SK-N-SH (cell line): ENCODE results near the gene UBAC2. TPM values are rescaled to one million over a fixed set of nuclear protein-coding genes. Genes with fewer than 3 reads are reported as not detected.

Experiments used
- CTCF ChIA-PET: fragments of 300-600, 350-600 bp; formaldehyde crosslinking; extraction: SDS; loops from one replicate; lab custom pipeline; 2021; lab: Yijun Ruan, JAX
- POLR2A ChIA-PET: fragments of 350-600 bp; sonication (Branson Sonifier 250); formaldehyde crosslinking; extraction: SDS; loops from one replicate; lab custom pipeline; 2020; ENCODE audit warnings: antibody characterized with exemption, inconsistent platforms; lab: Yijun Ruan, JAX
- DNase-seq: peaks from one replicate; pipeline ENCODE4 v3.0.0; 2012
- H2AFZ ChIP-seq: fragments of 200-600 bp; sonication (generic); 2 replicates; pipeline ENCODE4 v1.8.1; 2016; ENCODE audit warnings: antibody characterized with exemption, mild to moderate bottlenecking, low read depth
- H3F3A ChIP-seq: fragments of 200-600 bp; sonication (generic); replicated peaks from 2 replicates; pipeline ENCODE3; 2016; ENCODE audit warnings: antibody characterized with exemption, mild to moderate bottlenecking; ENCODE audit not compliant: insufficient read depth
- H3K27ac ChIP-seq, 2 experiments: fragments of 200-500 bp in 1 of 2; fragments of 200-600 bp in 1 of 2; sonication (Bioruptor generic) in 1 of 2; sonication (generic), shearing (Covaris generic) in 1 of 2; 2 replicates each; pipeline versions ENCODE4 v1.5.1 to v1.6.1; 2014 to 2016; ENCODE audit warnings: low read depth in 2 of 2, inconsistent platforms in 1 of 2, low read length in 1 of 2, mild to moderate bottlenecking in 1 of 2, mixed read lengths in 1 of 2
- H3K27me3 ChIP-seq: fragments of 200-600 bp; sonication (generic), shearing (Covaris generic); 2 replicates; pipeline ENCODE4 v1.6.1; 2016; ENCODE audit warnings: mixed run types; ENCODE audit not compliant: insufficient read depth
- H3K36me3 ChIP-seq, 2 experiments: fragments of 200-500 bp in 1 of 2; fragments of 200-600 bp in 1 of 2; sonication (Bioruptor generic) in 1 of 2; sonication (generic) in 1 of 2; replicated peaks in 1 of 2; 2 replicates each; pipeline versions ENCODE3 to v1.5.1; 2014 to 2016; ENCODE audit warnings: low read length in 1 of 2, mild to moderate bottlenecking in 1 of 2; ENCODE audit not compliant: insufficient read depth in 2 of 2, control insufficient read depth in 1 of 2
- H3K4me1 ChIP-seq, 2 experiments: fragments of 200-500 bp in 1 of 2; fragments of 200-600 bp in 1 of 2; sonication (Bioruptor generic) in 1 of 2; sonication (generic), shearing (Covaris generic) in 1 of 2; 2 replicates each; pipeline versions ENCODE4 v1.5.1 to v1.6.1; 2014 to 2016; ENCODE audit warnings: low read depth in 1 of 2, low read length in 1 of 2, mixed run types in 1 of 2; ENCODE audit not compliant: insufficient read depth in 2 of 2, control insufficient read depth in 1 of 2
- H3K4me2 ChIP-seq: fragments of 200-600 bp; sonication (generic), shearing (Covaris generic); 2 replicates; pipeline ENCODE4 v1.6.1; 2017; ENCODE audit warnings: mixed run types
- H3K4me3 ChIP-seq, 2 experiments: fragments of 200-500 bp in 1 of 2; fragments of 200-600 bp in 1 of 2; sonication (Bioruptor generic) in 1 of 2; sonication (generic), shearing (Covaris generic) in 1 of 2; 2 replicates each; pipeline versions ENCODE4 v1.5.1 to v1.8.1; 2014 to 2016; ENCODE audit warnings: low read depth in 2 of 2, inconsistent platforms in 1 of 2, low read length in 1 of 2, mild to moderate bottlenecking in 1 of 2, mixed read lengths in 1 of 2, moderate library complexity in 1 of 2
- H3K79me2 ChIP-seq: fragments of 200-600 bp; sonication (generic); 2 replicates; pipeline ENCODE4 v1.8.1; 2017; ENCODE audit warnings: mild to moderate bottlenecking; ENCODE audit not compliant: insufficient read depth
- H3K9ac ChIP-seq: fragments of 200-600 bp; sonication (generic); 2 replicates; pipeline ENCODE4 v1.6.1; 2017; ENCODE audit warnings: mixed run types
- H3K9me2 ChIP-seq: fragments of 200-600 bp; sonication (generic); 2 replicates; pipeline ENCODE4 v1.6.1; 2017; ENCODE audit warnings: mixed run types
- H3K9me3 ChIP-seq: fragments of 200-600 bp; sonication (generic); 2 replicates; pipeline ENCODE4 v1.6.1; 2017; ENCODE audit warnings: mixed run types, mild to moderate bottlenecking, moderate library complexity
- H4K20me1 ChIP-seq: fragments of 200-600 bp; sonication (generic); 2 replicates; pipeline ENCODE4 v1.6.1; 2017; ENCODE audit warnings: mild to moderate bottlenecking, mixed run types; ENCODE audit not compliant: insufficient read depth
- CHD2 ChIP-seq: fragments of 150-350 bp; IDR thresholded peaks from 2 replicates; pipeline ENCODE4 v1.6.1; 2018; ENCODE audit warnings: low read length; ENCODE audit not compliant: partially characterized antibody
- CTCF ChIP-seq: fragments of 200-600 bp; sonication (generic); IDR thresholded peaks from 2 replicates; pipeline ENCODE4 v1.6.1; 2017; ENCODE audit warnings: antibody characterized with exemption, mild to moderate bottlenecking, moderate library complexity
- EZH2phosphoT487 ChIP-seq: fragments of 200-600 bp; sonication (generic); IDR thresholded peaks from 2 replicates; pipeline ENCODE4 v1.6.1; 2017; ENCODE audit warnings: low read depth, mixed run types, mild to moderate bottlenecking, antibody characterized with exemption, moderate library complexity, borderline replicate concordance
- FOSL2 ChIP-seq: IDR thresholded peaks from 2 replicates; pipeline ENCODE4 v1.4.0; 2012; ENCODE audit warnings: low read depth, mild to moderate bottlenecking, moderate library complexity, borderline replicate concordance
- FOXM1 ChIP-seq: IDR thresholded peaks from 2 replicates; pipeline ENCODE4 v1.4.0; 2012; ENCODE audit warnings: low read depth, mild to moderate bottlenecking
- GABPA ChIP-seq: IDR thresholded peaks from 2 replicates; pipeline ENCODE4 v1.4.0; 2012; ENCODE audit warnings: low read depth, mild to moderate bottlenecking
- IRF3 ChIP-seq: fragments of 150-350 bp; IDR thresholded peaks from 2 replicates; pipeline ENCODE4 v1.6.1; 2016; ENCODE audit warnings: mild to moderate bottlenecking, low read depth, low read length
- JUND ChIP-seq: IDR thresholded peaks from 2 replicates; pipeline ENCODE4 v1.4.0; 2012
- MAX ChIP-seq: IDR thresholded peaks from 2 replicates; pipeline ENCODE4 v1.4.0; 2012; ENCODE audit warnings: low read depth
- NRF1 ChIP-seq: IDR thresholded peaks from 2 replicates; pipeline ENCODE4 v1.6.1; 2012; ENCODE audit warnings: low read depth, mild to moderate bottlenecking, low read length
- POLR2AphosphoS5 ChIP-seq: IDR thresholded peaks from 2 replicates; pipeline ENCODE4 v1.6.1; 2012; ENCODE audit warnings: low read depth, low read length
- RCOR1 ChIP-seq: fragments of 150-350 bp; IDR thresholded peaks from 2 replicates; pipeline ENCODE4 v1.6.1; 2017; ENCODE audit warnings: antibody characterized with exemption, low read length
- RFX5 ChIP-seq: IDR thresholded peaks from 2 replicates; pipeline ENCODE4 v1.6.1; 2012; ENCODE audit warnings: mild to moderate bottlenecking, improper control_type of control experiment, low read length
- SIN3A ChIP-seq: IDR thresholded peaks from 2 replicates; pipeline ENCODE4 v1.6.1; 2012; ENCODE audit warnings: low read depth, mild to moderate bottlenecking, low read length, moderate library complexity, borderline replicate concordance
- SMC3 ChIP-seq: IDR thresholded peaks from 2 replicates; pipeline ENCODE4 v1.6.1; 2012; ENCODE audit warnings: low read depth, low read length, improper control_type of control experiment
- TAF1 ChIP-seq: IDR thresholded peaks from 2 replicates; pipeline ENCODE4 v1.6.1; 2012; ENCODE audit warnings: low read depth, mild to moderate bottlenecking, low read length, moderate library complexity, borderline replicate concordance
- TEAD4 ChIP-seq: IDR thresholded peaks from 2 replicates; pipeline ENCODE4 v1.4.0; 2012; ENCODE audit warnings: mild to moderate bottlenecking, borderline replicate concordance; ENCODE audit not compliant: insufficient read depth
- USF1 ChIP-seq: IDR thresholded peaks from 2 replicates; pipeline ENCODE4 v1.4.0; 2012; ENCODE audit warnings: low read depth, borderline replicate concordance
- USF2 ChIP-seq: fragments of 150-350 bp; IDR thresholded peaks from 2 replicates; pipeline ENCODE4 v1.6.1; 2017; ENCODE audit warnings: antibody characterized with exemption, low read length, low read depth, borderline replicate concordance
- YY1 ChIP-seq: IDR thresholded peaks from 2 replicates; pipeline ENCODE4 v1.4.0; 2012; ENCODE audit warnings: low read depth, mild to moderate bottlenecking
- ZBTB33 ChIP-seq: IDR thresholded peaks from 2 replicates; pipeline ENCODE4 v1.4.0; 2012; ENCODE audit warnings: low read depth, borderline replicate concordance
- WGBS: methylation state at CpG from one replicate; pipeline ENCODE4 v1.1.6; 2017; ENCODE audit warnings: low lambda C conversion rate; 5-methylcytosine and 5-hydroxymethylcytosine counted together
- polyA plus RNA-seq, 3 experiments: library from polyadenylated mRNA; depleted of rRNA; stranded (reverse); fragments of >200 nt; gene quantifications; 2 replicates each; pipeline ENCODE4 v1.2.3, GENCODE V29; 2012

Gene UBAC2
- polyA plus RNA-seq, 1 of the 3 experiments (the other 2 are of a cell fraction) = 79.0 TPM

GRCh38 chr13:99158846-99159245, 41.8 kb upstream of the UBAC2 start (continued):
- TF ChIP-seq CTCF = no peak
- no peak for TF ChIP-seq CHD2
- no peak for TF ChIP-seq TEAD4
- TF ChIP-seq NRF1 = no peak
- no peak for TF ChIP-seq POLR2AphosphoS5
- TF ChIP-seq RCOR1 = no peak

GRCh38 chr13:99159331-99160061, 41.2 kb upstream of the UBAC2 start:
- no peak overlapping the region for H3K9ac ChIP-seq
- H3K27me3 ChIP-seq = no peaks in the 10 kb centered on the region; the same call in 1 of the 2 replicates
- no peak overlapping the region for H3K27ac ChIP-seq
- POLR2A ChIA-PET = no interaction called here
- H3K4me2 ChIP-seq = no peak overlapping the region
- H3K79me2 ChIP-seq = no peaks in the 10 kb centered on the region
- DNase-seq = no peak
- H3K9me3 ChIP-seq = no peaks in the 10 kb centered on the region
- CTCF ChIA-PET = interaction anchor here (1.2 to 3.4 kb wide), 4 partner anchors 16 to 278 kb away, joined by 4 to 23 read pairs (median 4); no protein-coding TSS in a partner anchor
- no peaks in the 10 kb centered on the region for H4K20me1 ChIP-seq
- H3K9me2 ChIP-seq = no peaks in the 10 kb centered on the region
- H3K4me1 ChIP-seq = no peaks in the 10 kb centered on the region; a peak in 1 of 4 replicates
- 78% methylated on average over 8 of the region's 8 CpGs for WGBS
- H3K4me3 ChIP-seq = no peak overlapping the region
- H2AFZ ChIP-seq = no peak overlapping the region
- H3K36me3 ChIP-seq = no peaks in the 10 kb centered on the region
- no peaks in the 10 kb centered on the region for H3F3A ChIP-seq
- TF ChIP-seq FOXM1 = no peak
- TF ChIP-seq GABPA = no peak
- TF ChIP-seq SMC3 = no peak
- no peak for TF ChIP-seq FOSL2
- no peak for TF ChIP-seq RFX5
- no peak for TF ChIP-seq TEAD4
- no peak for TF ChIP-seq MAX
- no peak for TF ChIP-seq POLR2AphosphoS5
- no peak for TF ChIP-seq USF2
- no peak for TF ChIP-seq SIN3A
- no peak for TF ChIP-seq JUND
- no peak for TF ChIP-seq ZBTB33
- TF ChIP-seq YY1 = no peak
- TF ChIP-seq CTCF = no peak
- no peak for TF ChIP-seq EZH2phosphoT487
- TF ChIP-seq IRF3 = no peak
- TF ChIP-seq USF1 = no peak
- no peak for TF ChIP-seq TAF1
